ENCODE data around the gene DUOXA1. TPM values are rescaled to one million over a fixed set of nuclear protein-coding genes. Genes with fewer than 3 reads are reported as not detected.

The DUOXA1 gene
- total RNA-seq, 4 donors from 2014 or later = 1.1 to 7.5 (median 1.9) TPM

GRCh38 chr15:45095661-45096060 is 34.0 kb downstream of the DUOXA1 start:
- Histone ChIP-seq H3K27ac (no peak overlapping the region), H3K9me3 (no peaks in the 10 kb centered on the region), H3K4me3 (no peak overlapping the region), H3K27me3 (peaks cover 0 to 3% of the 10 kb centered on the region in 2 donors), H3K4me1 (no peaks in the 10 kb centered on the region), H3K36me3 (no peaks in the 10 kb centered on the region)
- WGBS, 2 donors = 88 to 92% methylated on average over 8 to 11 of the region's 11 CpGs
- TF ChIP-seq EP300 (IDR thresholded peaks at IDR 0.05) (no peak), CTCF (IDR thresholded peaks at IDR 0.05) (no peak), POLR2A (IDR thresholded peaks at IDR 0.05) (no peak)
- DNase-seq (ENCODE audit: low spot score in 2 of 2) = no peak

GRCh38 chr15:45094358-45094730 is 35.3 kb downstream of the DUOXA1 start:
- Histone ChIP-seq H3K27me3 (peaks cover 0 to 3% of the 10 kb centered on the region in 2 donors), H3K4me1 (no peaks in the 10 kb centered on the region), H3K27ac (no peak overlapping the region), H3K9me3 (no peaks in the 10 kb centered on the region), H3K4me3 (no peak overlapping the region), H3K36me3 (no peaks in the 10 kb centered on the region)
- TF ChIP-seq EP300 (IDR thresholded peaks at IDR 0.05) (no peak), POLR2A (IDR thresholded peaks at IDR 0.05) (no peak), CTCF (IDR thresholded peaks at IDR 0.05) (no peak)
- no peak for DNase-seq (ENCODE audit: low spot score in 2 of 2)
- WGBS, 2 donors = 65 to 76% methylated on average over 9 of the region's 9 CpGs

GRCh38 chr15:45093622-45094357 is 35.9 kb downstream of the DUOXA1 start:
- WGBS, 2 donors = 82 to 88% methylated on average over 11 of the region's 11 CpGs
- DNase-seq (ENCODE audit: low spot score in 2 of 2) = no peak
- H3K27ac ChIP-seq = no peak overlapping the region
- H3K4me3 ChIP-seq = no peak overlapping the region
- no peaks in the 10 kb centered on the region for H3K9me3 ChIP-seq
- H3K27me3 ChIP-seq = peaks cover 0 to 3% of the 10 kb centered on the region in 2 donors
- no peaks in the 10 kb centered on the region for H3K36me3 ChIP-seq
- H3K4me1 ChIP-seq = no peaks in the 10 kb centered on the region
- TF ChIP-seq POLR2A (IDR thresholded peaks at IDR 0.05) = no peak
- TF ChIP-seq CTCF (IDR thresholded peaks at IDR 0.05) = no peak
- no peak for TF ChIP-seq EP300 (IDR thresholded peaks at IDR 0.05)

- no peak overlapping the region for H3K27ac ChIP-seq
- no peaks in the 10 kb centered on the region for H3K36me3 ChIP-seq
- H3K9me3 ChIP-seq = no peaks in the 10 kb centered on the region
- no peak overlapping the region for H3K4me3 ChIP-seq
- DNase-seq (ENCODE audit: low spot score in 2 of 2) = no peak
- H3K4me1 ChIP-seq = no peaks in the 10 kb centered on the region
- H3K27me3 ChIP-seq = peaks cover 0 to 3% of the 10 kb centered on the region in 2 donors
- TF ChIP-seq EP300 (IDR thresholded peaks at IDR 0.05) = no peak
- TF ChIP-seq CTCF (IDR thresholded peaks at IDR 0.05) = no peak
- TF ChIP-seq POLR2A (IDR thresholded peaks at IDR 0.05) = no peak
- 89 to 91% methylated on average over 4 of the region's 4 CpGs for WGBS, 2 donors
Observed at GRCh38 chr15:45093013-45093412, 36.7 kb downstream of the DUOXA1 start.

- H3K4me3 ChIP-seq = no peak overlapping the region
- H3K36me3 ChIP-seq = no peaks in the 10 kb centered on the region
- no peaks in the 10 kb centered on the region for H3K4me1 ChIP-seq
- no peaks in the 10 kb centered on the region for H3K9me3 ChIP-seq
- WGBS, 2 donors = 72 to 89% methylated on average over 2 of the region's 2 CpGs
- no peak overlapping the region for H3K27ac ChIP-seq
- TF ChIP-seq CTCF (IDR thresholded peaks at IDR 0.05) = no peak
- TF ChIP-seq EP300 (IDR thresholded peaks at IDR 0.05) = no peak
- no peak for TF ChIP-seq POLR2A (IDR thresholded peaks at IDR 0.05)
- no peak for DNase-seq (ENCODE audit: low spot score in 2 of 2)
- peaks cover 0 to 3% of the 10 kb centered on the region in 2 donors for H3K27me3 ChIP-seq
Observed at GRCh38 chr15:45091576-45091975, 38.1 kb downstream of the DUOXA1 start.

All from tibial nerve (tissue), 4 donors.